ENCODE data around the gene NT5DC4.

The NT5DC4 gene

GRCh38 chr2:112709703-112710102 lies 11.1 kb upstream of the NT5DC4 start:
- no peak for TF ChIP-seq CTCF (IDR thresholded peaks at IDR 0.05; ENCODE audit: low read depth, low read length, missing control alignments)
- DNase-seq (ENCODE audit: low read depth) = no peak
- no peak overlapping the region for H3K4me3 ChIP-seq (ENCODE audit: low read depth, low read length)

GRCh38 chr2:112710956-112711750 lies 9.7 kb upstream of the NT5DC4 start:
- no peak for TF ChIP-seq CTCF (IDR thresholded peaks at IDR 0.05; ENCODE audit: low read depth, low read length, missing control alignments)
- DNase-seq (ENCODE audit: low read depth) = no peak
- H3K4me3 ChIP-seq (ENCODE audit: low read depth, low read length) = no peak overlapping the region

- DNase-seq (ENCODE audit: low read depth) = no peak
- no peak for TF ChIP-seq CTCF (IDR thresholded peaks at IDR 0.05; ENCODE audit: low read depth, low read length, missing control alignments)
- no peak overlapping the region for H3K4me3 ChIP-seq (ENCODE audit: low read depth, low read length)
These were observed 8.4 kb upstream of the NT5DC4 start for GRCh38 chr2:112712465-112712864.

GRCh38 chr2:112712903-112713584 lies 7.8 kb upstream of the NT5DC4 start:
- H3K4me3 ChIP-seq (ENCODE audit: low read depth, low read length) = no peak overlapping the region
- no peak for DNase-seq (ENCODE audit: low read depth)
- TF ChIP-seq CTCF (IDR thresholded peaks at IDR 0.05; ENCODE audit: low read depth, low read length, missing control alignments) = no peak

GRCh38 chr2:112713585-112713925 lies 7.3 kb upstream of the NT5DC4 start:
- no peak for TF ChIP-seq CTCF (IDR thresholded peaks at IDR 0.05; ENCODE audit: low read depth, low read length, missing control alignments)
- H3K4me3 ChIP-seq (ENCODE audit: low read depth, low read length) = no peak overlapping the region
- no peak for DNase-seq (ENCODE audit: low read depth)

- no peak overlapping the region for H3K4me3 ChIP-seq (ENCODE audit: low read depth, low read length)
- no peak for TF ChIP-seq CTCF (IDR thresholded peaks at IDR 0.05; ENCODE audit: low read depth, low read length, missing control alignments)
- DNase-seq (ENCODE audit: low read depth) = no peak
These were observed 6.9 kb upstream of the NT5DC4 start for GRCh38 chr2:112713926-112714325.
